ENCODE measurements around the gene PROM1.

DNA sequence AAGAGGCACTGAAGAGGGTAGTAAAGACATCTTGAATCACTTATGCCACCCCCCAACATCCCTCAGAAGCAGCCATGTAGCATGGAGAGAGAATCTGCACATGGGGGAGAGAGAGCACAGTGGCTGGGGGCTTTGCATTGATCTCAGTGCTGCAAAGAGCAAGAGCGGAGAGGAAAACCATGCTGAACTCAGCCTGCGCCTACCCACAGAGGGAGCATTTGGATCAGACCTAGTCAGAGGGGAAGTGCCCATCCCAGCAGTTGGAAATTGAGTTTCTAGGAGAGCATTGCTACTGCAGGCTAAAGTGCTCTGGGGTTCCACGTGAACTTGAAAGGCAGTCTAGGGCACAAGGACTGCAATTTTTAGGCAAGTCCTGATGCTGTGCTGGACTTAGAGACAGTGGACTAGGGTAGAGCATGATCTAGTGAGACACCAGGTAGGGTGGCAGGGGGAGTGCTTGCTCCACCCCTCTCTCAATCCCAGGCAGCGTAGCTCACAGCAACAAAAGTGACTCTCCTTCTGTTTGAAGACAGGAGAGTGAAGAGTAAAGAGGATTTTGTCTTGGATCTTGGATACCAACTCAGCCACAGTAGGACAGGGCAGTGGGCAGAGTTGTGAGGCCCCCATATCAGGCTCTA, 9.0 kb upstream of the PROM1 start:
- TF ChIP-seq, protein P1, sequence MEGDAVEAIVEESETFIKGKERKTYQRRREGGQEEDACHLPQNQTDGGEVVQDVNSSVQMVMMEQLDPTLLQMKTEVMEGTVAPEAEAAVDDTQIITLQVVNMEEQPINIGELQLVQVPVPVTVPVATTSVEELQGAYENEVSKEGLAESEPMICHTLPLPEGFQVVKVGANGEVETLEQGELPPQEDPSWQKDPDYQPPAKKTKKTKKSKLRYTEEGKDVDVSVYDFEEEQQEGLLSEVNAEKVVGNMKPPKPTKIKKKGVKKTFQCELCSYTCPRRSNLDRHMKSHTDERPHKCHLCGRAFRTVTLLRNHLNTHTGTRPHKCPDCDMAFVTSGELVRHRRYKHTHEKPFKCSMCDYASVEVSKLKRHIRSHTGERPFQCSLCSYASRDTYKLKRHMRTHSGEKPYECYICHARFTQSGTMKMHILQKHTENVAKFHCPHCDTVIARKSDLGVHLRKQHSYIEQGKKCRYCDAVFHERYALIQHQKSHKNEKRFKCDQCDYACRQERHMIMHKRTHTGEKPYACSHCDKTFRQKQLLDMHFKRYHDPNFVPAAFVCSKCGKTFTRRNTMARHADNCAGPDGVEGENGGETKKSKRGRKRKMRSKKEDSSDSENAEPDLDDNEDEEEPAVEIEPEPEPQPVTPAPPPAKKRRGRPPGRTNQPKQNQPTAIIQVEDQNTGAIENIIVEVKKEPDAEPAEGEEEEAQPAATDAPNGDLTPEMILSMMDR (IDR thresholded peaks at IDR 0.05) = no peak
- no peak for TF ChIP-seq POLR2A (IDR thresholded peaks at IDR 0.05)

Data from heart left ventricle (tissue), 13 donors.